Uterus (tissue), 4 donors: ENCODE data around the gene TWNK. TPM values are rescaled to one million over a fixed set of nuclear protein-coding genes. Genes with fewer than 3 reads are reported as not detected.

ENCODE experiments used
- DNase-seq, 2 donors: peaks; one replicate each; pipeline ENCODE4 v3.0.0-alpha.2; 2019 to 2020
- H3K27ac ChIP-seq, 2 donors: fragments of 200-600 bp; sonication (generic); 1 replicate in 1 of 2; 2 replicates in 1 of 2; pipeline ENCODE4 v1.5.1; 2016 to 2018
- H3K27me3 ChIP-seq, 2 donors: fragments of 200-600 bp; sonication (generic); one replicate each; pipeline ENCODE4 v1.5.1; 2018 to 2019; ENCODE audit warnings: control low read depth in 1 of 2
- H3K36me3 ChIP-seq, 2 donors: fragments of 200-600 bp; sonication (generic); one replicate each; pipeline ENCODE4 v1.5.1; 2019; ENCODE audit warnings: control low read depth in 1 of 2
- H3K4me1 ChIP-seq, 2 donors: fragments of 200-600 bp; sonication (generic); one replicate each; pipeline ENCODE4 v1.5.1; 2018 to 2019; ENCODE audit warnings: control low read depth in 1 of 2
- H3K4me3 ChIP-seq, 2 donors: fragments of 200-600 bp; sonication (generic); 1 replicate in 1 of 2; 2 replicates in 1 of 2; pipeline ENCODE4 v1.5.1; 2018 to 2019; ENCODE audit warnings: mild to moderate bottlenecking in 1 of 2
- H3K9me3 ChIP-seq, 2 donors: fragments of 200-600 bp; sonication (generic); one replicate each; pipeline ENCODE4 v1.5.1; 2019; ENCODE audit warnings: control low read depth in 1 of 2
- CTCF ChIP-seq, 4 experiments: fragments of 200-600 bp in 2 of 4; fragments of 450-650 bp in 2 of 4; sonication (generic) in 2 of 4; IDR thresholded peaks; one replicate each; pipeline ENCODE4 v1.5.1; 2016 to 2019; ENCODE audit warnings: antibody characterized with exemption in 4 of 4, mild to moderate bottlenecking in 2 of 4, moderate library complexity in 1 of 4
- POLR2A ChIP-seq, 2 donors: fragments of 450-650 bp; IDR thresholded peaks; one replicate each; pipeline ENCODE4 v1.6.1; 2016; ENCODE audit warnings: antibody characterized with exemption in 2 of 2, mild to moderate bottlenecking in 1 of 2, moderate library complexity in 1 of 2
- intact Hi-C: fragments of 100-400 bp; cut with DNase I; formaldehyde crosslinking; loops from one replicate; pipeline ENCODE4 v1.15.1; 2023; ENCODE audit warnings: low total_unique reads
- total RNA-seq, 4 donors: library from RNA; depleted of rRNA in 3 of 4; stranded (reverse); fragments of >200 nt in 3 of 4; gene quantifications; one replicate each; pipeline versions ENCODE4 v1.1.0 to v1.2.4, GENCODE V29; 2014 to 2023
- donor health status: DM: yes; HTN: yes; CAD: no.

The TWNK gene
- total RNA-seq, 4 donors from 2014 or later, result 0.51 to 11.8 (median 6.2) TPM

GRCh38 chr10:100948916-100949315 is 38.4 kb upstream of the TWNK start:
- H3K27me3 ChIP-seq, result no peaks in the 10 kb centered on the region
- H3K9me3 ChIP-seq, result no peaks in the 10 kb centered on the region
- H3K4me1 ChIP-seq, result no peaks in the 10 kb centered on the region
- no peak overlapping the region for H3K27ac ChIP-seq
- intact Hi-C loops, result no loop called here
- no peak for TF ChIP-seq CTCF (IDR thresholded peaks at IDR 0.05)
- TF ChIP-seq POLR2A (IDR thresholded peaks at IDR 0.05), result no peak
- DNase-seq, result no peak
- no peaks in the 10 kb centered on the region for H3K36me3 ChIP-seq
- H3K4me3 ChIP-seq, result no peak overlapping the region

- no peak overlapping the region for H3K4me3 ChIP-seq
- H3K4me1 ChIP-seq, result no peaks in the 10 kb centered on the region
- no peaks in the 10 kb centered on the region for H3K9me3 ChIP-seq
- no peak overlapping the region for H3K27ac ChIP-seq
- TF ChIP-seq CTCF (IDR thresholded peaks at IDR 0.05) (no peak), POLR2A (IDR thresholded peaks at IDR 0.05) (no peak)
- no peaks in the 10 kb centered on the region for H3K36me3 ChIP-seq
- no peaks in the 10 kb centered on the region for H3K27me3 ChIP-seq
- DNase-seq, result no peak
- intact Hi-C loops, result no loop called here
Observed at GRCh38 chr10:100960251-100960650, 27.1 kb upstream of the TWNK start.

DNA sequence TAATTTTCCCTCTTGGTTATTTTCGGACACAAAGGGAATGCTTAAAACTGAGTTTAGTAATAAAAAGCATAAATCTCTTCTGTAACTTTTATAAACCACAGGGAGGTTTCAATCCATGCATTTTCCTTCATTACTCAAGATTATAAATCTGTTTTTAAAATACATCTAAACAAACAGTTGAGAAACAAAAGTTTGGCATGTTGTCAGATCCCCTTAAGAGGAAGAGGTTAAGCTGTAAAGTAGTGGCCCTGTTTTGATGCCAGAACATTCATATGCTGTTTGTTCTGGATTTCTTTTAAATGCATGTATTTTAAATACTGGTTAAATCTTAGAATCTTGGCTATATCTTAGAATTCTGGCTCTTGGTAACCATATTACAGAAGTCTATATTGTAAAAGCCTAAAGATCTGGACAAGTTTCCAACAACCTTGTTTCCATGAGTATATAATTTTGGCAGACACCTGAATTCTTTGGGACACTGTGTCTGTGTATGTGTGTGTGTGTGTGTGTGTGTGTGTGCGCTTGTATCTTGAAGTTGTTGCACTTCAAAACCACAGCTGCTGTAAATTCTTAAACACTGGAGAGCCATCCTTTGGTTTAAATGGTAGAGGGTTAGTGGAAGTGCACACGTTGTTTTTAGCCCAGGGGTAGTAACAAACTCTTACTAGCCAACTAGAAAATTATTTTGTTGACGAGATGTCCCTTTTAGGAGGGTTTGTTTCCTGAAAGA is 24.8 kb upstream of the TWNK start:
- DNase-seq, result no peak
- Histone ChIP-seq H3K4me1 (no peaks in the 10 kb centered on the region), H3K9me3 (no peaks in the 10 kb centered on the region), H3K36me3 (no peaks in the 10 kb centered on the region), H3K27me3 (no peaks in the 10 kb centered on the region), H3K27ac (no peak overlapping the region), H3K4me3 (no peak overlapping the region)
- intact Hi-C loops, result no loop called here
- TF ChIP-seq CTCF (IDR thresholded peaks at IDR 0.05) (no peak), POLR2A (IDR thresholded peaks at IDR 0.05) (no peak)

DNA sequence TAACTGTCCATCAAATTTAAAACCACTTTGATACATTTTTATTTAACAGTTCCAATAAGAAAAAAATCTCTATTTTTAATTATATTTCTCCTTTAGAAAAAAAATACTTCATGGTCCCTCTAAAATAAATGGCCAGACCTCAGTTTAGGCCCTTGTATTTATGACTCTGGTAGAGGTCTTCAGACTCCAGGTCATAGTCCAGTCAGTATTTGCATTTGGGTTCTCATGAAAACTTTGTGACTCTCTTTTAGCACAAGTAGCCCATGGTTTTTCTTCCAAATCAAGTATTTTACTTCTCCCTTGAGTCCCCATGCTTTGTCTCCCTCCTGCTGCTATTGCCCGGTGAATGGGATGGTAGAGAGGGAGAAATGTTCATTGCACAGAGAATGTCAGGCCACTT is 23.5 kb upstream of the TWNK start:
- Histone ChIP-seq H3K36me3 (no peaks in the 10 kb centered on the region), H3K9me3 (no peaks in the 10 kb centered on the region), H3K27me3 (no peaks in the 10 kb centered on the region), H3K4me3 (no peak overlapping the region), H3K4me1 (peaks cover 0 to 2% of the 10 kb centered on the region in 2 donors), H3K27ac (no peak overlapping the region)
- no peak for DNase-seq
- no peak for TF ChIP-seq POLR2A (IDR thresholded peaks at IDR 0.05)
- TF ChIP-seq CTCF (IDR thresholded peaks at IDR 0.05), result no peak
- intact Hi-C loops, result no loop called here

- Histone ChIP-seq H3K9me3 (no peaks in the 10 kb centered on the region), H3K4me1 (peaks cover 0 to 11% of the 10 kb centered on the region in 2 donors), H3K27me3 (no peaks in the 10 kb centered on the region), H3K36me3 (no peaks in the 10 kb centered on the region), H3K27ac (no peak overlapping the region), H3K4me3 (no peak overlapping the region)
- no peak for DNase-seq
- TF ChIP-seq POLR2A (IDR thresholded peaks at IDR 0.05) (no peak), CTCF (IDR thresholded peaks at IDR 0.05) (no peak)
- intact Hi-C loops, result no loop called here
Observed at GRCh38 chr10:100965820-100966219, 21.5 kb upstream of the TWNK start.
